Adrenal gland (tissue), 12 donors: ENCODE data around the gene ZSCAN23. TPM values are rescaled to one million over a fixed set of nuclear protein-coding genes. Genes with fewer than 3 reads are reported as not detected.
"Not testable (repeated sequence)": the region's sequence is repeated elsewhere in the genome, so short reads cannot be mapped to it uniquely, and the experiment has no call there.

Experiments
- DNase-seq, 7 donors: peaks; one replicate each; pipeline ENCODE4 v3.0.0-alpha.2; 2019 to 2020
- H3K27ac ChIP-seq, 5 donors: fragments of 200-600 bp; sonication (generic) in 4 of 5; 1 replicate in 3 of 5; 2 replicates in 2 of 5; pipeline versions ENCODE4 v1.5.1 to v1.8.0; 2016 to 2020; ENCODE audit warnings: mild to moderate bottlenecking in 1 of 5
- H3K27me3 ChIP-seq: fragments of 200-600 bp; 2 replicates; pipeline ENCODE4 v1.8.0; 2021
- H3K36me3 ChIP-seq, 2 donors: fragments of 200-600 bp; replicated peaks in 1 of 2; 1 replicate in 1 of 2; 2 replicates in 1 of 2; pipeline versions ENCODE4 v1.5.1 to v1.8.0; 2018 to 2022
- H3K4me1 ChIP-seq, 2 donors: fragments of 200-600 bp; replicated peaks in 1 of 2; 1 replicate in 1 of 2; 2 replicates in 1 of 2; pipeline versions ENCODE4 v1.5.1 to v1.8.0; 2018 to 2021
- H3K4me3 ChIP-seq, 4 donors: fragments of 200-600 bp; sonication (generic) in 3 of 4; one replicate each; pipeline ENCODE4 v1.5.1; 2016 to 2018
- H3K9me3 ChIP-seq, 3 donors: fragments of 200-600 bp; sonication (generic) in 1 of 3; replicated peaks in 1 of 3; 1 replicate in 2 of 3; 2 replicates in 1 of 3; pipeline versions ENCODE4 v1.5.1 to v1.8.0; 2016 to 2021
- CTCF ChIP-seq, 6 experiments: fragments of 450-650 bp in 4 of 6; fragments of 200-600 bp in 2 of 6; sonication (generic) in 1 of 6; IDR thresholded peaks; 1 replicate in 5 of 6; 2 replicates in 1 of 6; pipeline versions ENCODE4 v1.5.1 to v1.8.0; 2016 to 2021; ENCODE audit warnings: antibody characterized with exemption in 6 of 6, mild to moderate bottlenecking in 2 of 6, moderate library complexity in 1 of 6
- POLR2A ChIP-seq, 2 donors: fragments of 450-650 bp; IDR thresholded peaks; one replicate each; pipeline ENCODE4 v1.6.1; 2017; ENCODE audit warnings: antibody characterized with exemption in 2 of 2, mild to moderate bottlenecking in 2 of 2, moderate library complexity in 1 of 2
- WGBS, 4 donors: extraction: QIAGEN DNeasy Blood & Tissue Kit in 2 of 4; methylation state at CpG; one replicate each; pipeline versions ENCODE4 v1.1.5 to v1.1.7; 2013 to 2017; 5-methylcytosine and 5-hydroxymethylcytosine counted together
- intact Hi-C, 2 donors: fragments of 100-400 bp; cut with DNase I; formaldehyde crosslinking; loops; one replicate each; pipeline versions ENCODE4 v1.14.1 to v1.15.0; 2022 to 2023
- polyA plus RNA-seq, 3 donors: library from polyadenylated mRNA; stranded (reverse); fragments of 200-250 nt in 2 of 3; fragments of 350-450 nt in 1 of 3; fragmentation: Illumina TruSeq in 1 of 3; extraction: RNeasy Lipid Tissue Mini Kit (QIAGEN cat#74804) in 1 of 3; gene quantifications; one replicate each; pipeline ENCODE4 v1.2.3, GENCODE V29; 2013 to 2014
- total RNA-seq, 9 donors: library from RNA; depleted of rRNA in 4 of 9; stranded (reverse); fragments of >200 nt in 4 of 9; fragments of 120-200 nt in 1 of 9; fragmentation: NEBNext Ultra II Directional in 1 of 9; extraction: Animal tissue kit (Norgen Biotek cat#: 25700) in 1 of 9; gene quantifications; one replicate each; pipeline versions ENCODE4 v1.1.0 to v1.2.4, GENCODE V29; 2013 to 2023
- donor health status: healthy with polysubstance abuse.
- donor health status: Bipolar disorder and iron deficiency.
- donor health status: DM: yes; HTN: yes; CAD: no.
- donor health status: DM: no; HTN: no; CAD: no.
- donor health status: DM: no; HTN: no; CAD: no.
- donor health status: DM: yes; HTN: yes; CAD: no.

The ZSCAN23 gene
- total and polyA plus RNA-seq, 12 donors: 0.13 to 8.0 (median 2.2) TPM

GRCh38 chr6:28446818-28447511, 3.7 kb upstream of the ZSCAN23 start:
- peaks cover 16% of the 10 kb centered on the region for H3K27me3 ChIP-seq
- intact Hi-C loops: no loop called here
- WGBS, 4 donors: 2 to 8% (median 3%) methylated on average over 19 to 36 of the region's 36 CpGs
- peak overlapping the region in 1 of 4 donors; percentile 44 for H3K4me3 ChIP-seq
- no peak for TF ChIP-seq CTCF (IDR thresholded peaks at IDR 0.05)
- TF ChIP-seq POLR2A (IDR thresholded peaks at IDR 0.05): no peak
- DNase-seq: no peak
- no peaks in the 10 kb centered on the region for H3K9me3 ChIP-seq
- H3K27ac ChIP-seq: no peak overlapping the region
- peaks cover 0 to 9% of the 10 kb centered on the region in 2 donors for H3K4me1 ChIP-seq
- H3K36me3 ChIP-seq: no peaks in the 10 kb centered on the region

DNA sequence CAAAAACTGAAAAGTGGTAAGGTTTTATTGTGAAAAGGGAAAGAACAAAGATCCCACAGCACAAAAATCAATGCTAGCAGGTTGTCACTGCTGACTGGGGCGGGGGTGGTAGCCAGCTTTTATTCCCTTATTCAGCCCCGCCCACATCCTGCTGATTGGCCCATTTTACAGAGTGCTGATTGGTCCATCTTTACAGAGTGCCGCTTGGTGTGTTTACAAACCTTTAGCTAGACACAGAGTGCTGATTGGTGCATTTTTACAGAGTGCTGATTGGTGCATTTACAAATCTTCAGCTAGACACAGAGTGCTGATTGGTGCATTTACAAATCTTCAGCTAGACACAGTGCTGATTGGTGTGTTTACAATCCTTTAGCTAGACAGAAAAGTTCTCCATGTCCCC, 1.5 kb upstream of the ZSCAN23 start:
- H3K36me3 ChIP-seq, intact Hi-C loops, H3K4me3 ChIP-seq, H3K9me3 ChIP-seq, DNase-seq, H3K27ac ChIP-seq, H3K4me1 ChIP-seq: not testable (repeated sequence)
- whole genome bisulfite sequencing, 4 donors: 90 to 97% (median 92%) methylated on average over 3 of the region's 3 CpGs
- peaks cover 16% of the 10 kb centered on the region for H3K27me3 ChIP-seq

GRCh38 chr6:28442586-28442985, 705 bp downstream of the ZSCAN23 start:
- no peak for TF ChIP-seq POLR2A (IDR thresholded peaks at IDR 0.05)
- TF ChIP-seq CTCF (IDR thresholded peaks at IDR 0.05): no peak
- peak overlapping the region in 1 of 4 donors; percentile 70 for H3K4me3 ChIP-seq
- H3K27ac ChIP-seq: no peak overlapping the region
- intact Hi-C loops: no loop called here
- H3K36me3 ChIP-seq: no peaks in the 10 kb centered on the region
- peaks cover 16% of the 10 kb centered on the region for H3K27me3 ChIP-seq
- H3K4me1 ChIP-seq: peaks cover 0 to 9% of the 10 kb centered on the region in 2 donors
- no peak for DNase-seq
- no peaks in the 10 kb centered on the region for H3K9me3 ChIP-seq
- 45 to 56% (median 49%) methylated on average over 7 of the region's 7 CpGs for WGBS, 4 donors

GRCh38 chr6:28436404-28436803, 6.9 kb downstream of the ZSCAN23 start:
- Histone ChIP-seq H3K27ac (no peak overlapping the region), H3K4me3 (no peak overlapping the region), H3K27me3 (no peaks in the 10 kb centered on the region), H3K36me3 (no peaks in the 10 kb centered on the region), H3K4me1 (no peaks in the 10 kb centered on the region), H3K9me3 (no peaks in the 10 kb centered on the region)
- DNase-seq: no peak
- intact Hi-C loops: no loop called here
- TF ChIP-seq POLR2A (IDR thresholded peaks at IDR 0.05) (no peak), CTCF (IDR thresholded peaks at IDR 0.05) (no peak)
- WGBS, 4 donors: 89 to 94% (median 91%) methylated on average over 3 of the region's 3 CpGs

- intact Hi-C loops: no loop called here
- no peaks in the 10 kb centered on the region for H3K4me1 ChIP-seq
- no peaks in the 10 kb centered on the region for H3K9me3 ChIP-seq
- no peak for DNase-seq
- H3K4me3 ChIP-seq: no peak overlapping the region
- no peak overlapping the region for H3K27ac ChIP-seq
- H3K36me3 ChIP-seq: no peaks in the 10 kb centered on the region
- no peaks in the 10 kb centered on the region for H3K27me3 ChIP-seq
- TF ChIP-seq POLR2A (IDR thresholded peaks at IDR 0.05) (no peak), CTCF (IDR thresholded peaks at IDR 0.05) (no peak)
Measured at GRCh38 chr6:28433119-28433518, 10.2 kb downstream of the ZSCAN23 start.
